HG03139 (cell line): ENCODE measurements around the gene TRNP1.
"Not testable (repeated sequence)": the region's sequence is repeated elsewhere in the genome, so short reads cannot be mapped to it uniquely, and the experiment has no call there.

Experiments
- ATAC-seq: cut with Tn5 transposase; IDR thresholded peaks from one replicate; pipeline ENCODE4 v1.9.1; 2021; ENCODE audit not compliant: unreplicated experiment

Gene TRNP1

DNA sequence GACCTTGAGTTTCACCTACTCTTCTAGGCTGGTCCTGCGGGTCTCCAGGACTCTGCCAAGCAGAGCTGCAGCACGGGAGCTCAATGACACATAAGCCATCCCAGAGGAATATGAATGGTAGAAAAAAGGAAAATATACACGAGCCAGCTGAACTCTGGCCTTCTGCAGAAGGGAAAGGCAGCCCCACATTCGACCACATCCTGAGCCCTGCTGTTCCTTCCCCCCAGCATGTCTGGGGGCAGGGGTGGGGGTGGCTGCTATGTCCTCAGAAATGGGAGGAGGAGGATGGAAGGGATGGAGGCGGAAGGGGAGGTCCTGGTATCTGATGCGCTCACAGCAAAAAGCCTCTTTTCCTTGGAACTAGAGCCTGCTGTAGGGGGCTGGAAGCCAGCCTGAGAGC lies 21.1 kb upstream of the TRNP1 start:
- ATAC-seq = no peak

DNA sequence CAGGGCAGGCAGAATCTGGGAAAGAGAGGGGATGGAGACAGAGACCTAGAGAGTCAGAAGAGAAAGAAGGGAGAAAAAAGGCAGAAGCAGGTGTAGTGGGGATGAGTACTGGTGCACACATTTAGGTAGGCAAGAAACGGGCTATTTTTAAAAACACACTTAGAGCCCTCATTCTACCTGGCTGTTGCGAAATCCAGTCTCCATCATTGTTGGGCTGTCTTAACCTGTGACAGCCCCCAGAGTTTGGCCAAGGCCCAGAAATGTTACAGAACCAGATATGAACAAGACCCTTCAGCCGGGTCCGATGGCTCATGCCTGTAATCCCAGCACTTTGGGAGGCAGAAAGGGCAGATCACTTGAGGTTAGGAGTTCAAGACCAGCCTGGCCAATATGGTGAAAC lies 20.7 kb upstream of the TRNP1 start:
- ATAC-seq = no peak

GRCh38 chr1:26976621-26977510 lies 16.6 kb upstream of the TRNP1 start:
- ATAC-seq = no peak

- no peak for ATAC-seq
Observed at GRCh38 chr1:26978901-26979300, 14.6 kb upstream of the TRNP1 start.

DNA sequence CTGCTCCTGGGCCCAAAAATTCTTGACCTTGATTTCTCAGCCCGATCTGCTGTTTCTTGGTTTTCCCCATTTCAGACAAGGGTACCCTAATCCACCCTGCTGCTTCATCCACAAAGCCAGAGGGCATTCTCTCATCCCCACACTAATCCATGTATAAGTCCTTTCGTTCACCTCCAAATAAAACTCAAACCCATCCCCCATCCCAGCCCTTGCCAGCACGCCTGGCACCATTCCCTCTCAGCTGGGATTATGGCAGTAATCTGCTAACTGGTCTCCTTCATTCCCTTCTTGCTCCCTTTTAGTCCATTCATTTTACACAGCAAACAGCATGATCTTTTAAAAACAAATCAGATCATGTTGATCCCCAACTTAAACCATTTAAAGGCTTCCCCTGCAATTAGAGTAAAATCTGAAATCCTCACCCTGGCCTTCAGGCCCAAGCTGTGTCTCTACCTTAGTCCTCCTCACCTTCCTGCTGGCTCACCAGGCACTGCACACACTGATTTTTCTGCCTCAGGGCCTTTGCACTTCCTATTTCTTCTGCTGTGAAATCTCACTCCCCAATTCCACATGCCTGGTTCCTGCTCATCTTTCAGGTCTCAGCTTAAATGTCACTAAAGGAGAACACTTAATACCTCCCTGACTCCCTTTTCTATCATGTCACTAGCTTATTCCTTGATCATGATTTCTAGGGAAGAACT lies 12.2 kb upstream of the TRNP1 start:
- no peak for ATAC-seq

GRCh38 chr1:26983863-26984262 lies 9.6 kb upstream of the TRNP1 start:
- ATAC-seq = no peak

DNA sequence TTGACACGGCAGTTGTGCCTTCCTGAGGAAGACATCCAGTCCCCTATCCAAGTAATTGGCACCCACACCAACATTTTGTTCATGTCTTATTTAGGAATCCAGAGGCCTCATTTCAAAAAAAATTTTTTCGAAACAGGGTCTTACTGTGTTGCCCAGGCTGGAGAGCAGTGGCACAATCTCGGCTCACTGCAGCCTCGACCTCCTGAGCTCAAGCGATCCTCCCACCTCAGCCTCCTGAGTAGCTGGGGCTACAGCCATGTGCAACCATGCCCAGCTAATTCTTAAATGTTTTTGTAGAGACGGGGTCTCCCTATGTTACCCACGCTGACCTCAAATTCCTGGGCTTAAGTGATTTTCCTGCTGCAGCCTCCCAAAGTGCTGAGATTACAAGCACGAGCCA lies 9.2 kb upstream of the TRNP1 start:
- ATAC-seq = no peak

DNA sequence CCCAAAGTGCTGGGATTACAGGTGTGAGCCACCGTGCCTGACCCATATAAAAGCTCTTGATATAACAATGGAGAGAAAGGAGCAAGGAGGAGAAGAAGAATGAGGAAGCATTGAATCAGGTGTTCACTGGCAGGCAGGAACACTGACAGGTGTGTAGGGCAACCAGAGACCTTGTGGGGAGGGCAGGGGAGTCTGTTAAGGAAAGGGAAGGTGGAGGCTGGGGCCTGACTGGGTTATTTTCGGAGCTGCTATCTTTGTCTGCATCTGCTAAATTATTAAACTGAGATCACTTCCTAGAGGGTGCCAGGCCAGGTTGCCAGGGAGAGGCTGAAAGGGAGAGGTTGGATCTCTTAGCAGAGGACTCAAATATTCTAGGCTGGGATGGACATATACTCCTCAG lies 6.8 kb upstream of the TRNP1 start:
- no peak for ATAC-seq

- not testable (repeated sequence) for ATAC-seq
Observed at GRCh38 chr1:26989403-26990109, 3.9 kb upstream of the TRNP1 start.

DNA sequence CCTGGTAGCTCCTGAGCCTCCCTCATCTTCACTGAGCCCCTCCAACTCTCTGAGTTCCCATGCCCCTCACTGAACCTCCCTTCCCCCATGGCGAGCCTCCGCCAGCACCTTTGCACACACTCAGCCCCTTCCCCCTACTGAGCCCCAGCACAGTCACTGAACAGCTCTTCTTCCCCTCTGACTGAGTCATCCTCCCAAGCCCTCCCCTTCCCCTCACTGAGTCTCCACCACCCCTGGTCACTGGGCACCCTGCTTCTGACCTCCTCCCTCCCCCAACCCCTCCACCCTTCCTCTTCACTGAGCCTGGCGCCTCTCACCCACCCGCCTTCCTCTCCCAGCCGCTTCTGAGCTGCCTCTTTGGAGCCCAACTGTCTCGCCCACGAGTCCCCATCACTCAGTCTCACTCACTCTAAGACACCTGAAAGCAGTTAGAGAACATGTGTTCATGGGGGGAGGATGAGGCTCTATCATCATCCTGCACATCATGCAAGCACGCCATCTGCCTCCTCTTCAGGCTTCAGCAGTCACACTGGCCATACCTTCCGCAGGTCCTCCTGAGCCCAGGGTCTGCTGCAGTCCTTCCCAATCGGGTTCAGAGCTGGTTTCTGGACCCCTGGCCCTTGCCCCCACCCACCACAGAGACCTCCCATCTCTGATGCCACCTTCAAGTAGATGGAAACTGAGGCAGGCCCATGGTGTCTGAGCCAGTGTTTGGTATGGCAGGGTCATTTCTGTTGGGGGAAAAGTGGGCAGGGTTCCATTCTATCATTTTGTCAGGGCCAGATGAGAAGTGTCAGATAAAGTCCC lies 2.0 kb upstream of the TRNP1 start:
- ATAC-seq = no peak

- no peak for ATAC-seq
Observed at GRCh38 chr1:26994020-26994786, 711 bp downstream of the TRNP1 start.

GRCh38 chr1:26994787-26995517 lies 1.5 kb downstream of the TRNP1 start:
- no peak for ATAC-seq

DNA sequence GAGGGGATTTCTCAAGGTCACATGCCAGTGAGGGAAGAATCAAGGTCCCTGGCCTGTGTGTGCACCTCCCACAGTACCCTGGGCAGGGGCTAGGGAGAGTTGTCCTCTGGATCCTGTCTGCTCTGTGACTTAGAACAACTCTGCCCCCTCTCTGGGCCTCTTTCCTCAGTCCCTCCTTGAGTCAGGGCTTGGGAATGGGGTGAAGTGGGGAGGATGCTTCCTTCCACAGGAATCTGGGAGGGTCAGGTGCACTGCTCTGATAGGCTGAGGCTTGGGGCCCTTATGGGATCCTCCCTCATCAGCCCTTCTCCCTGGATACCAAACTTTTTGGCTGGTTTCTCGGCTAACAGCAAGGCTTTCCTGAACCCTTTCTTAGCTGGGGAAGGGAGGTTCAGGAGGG lies 2.5 kb downstream of the TRNP1 start:
- ATAC-seq = no peak

DNA sequence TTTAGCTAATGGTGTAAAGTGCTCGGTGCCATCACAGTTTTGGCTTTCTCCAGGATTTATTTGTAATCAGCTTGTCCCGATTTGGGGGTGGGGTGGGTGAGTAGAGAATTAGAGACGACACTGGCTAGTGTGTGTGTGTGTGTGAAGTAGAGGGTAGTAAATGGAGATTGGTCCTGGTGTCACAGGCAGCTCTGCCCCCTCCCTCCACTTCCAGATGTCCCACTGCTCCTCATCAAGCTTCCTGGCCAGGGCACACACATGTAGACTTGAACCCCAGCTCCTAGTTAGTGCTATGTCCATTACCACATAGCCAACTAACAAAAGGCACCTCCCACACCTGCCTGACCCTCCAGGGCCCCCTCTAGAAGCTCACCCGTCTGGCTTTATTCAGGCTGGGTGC lies 3.2 kb downstream of the TRNP1 start:
- ATAC-seq = no peak

DNA sequence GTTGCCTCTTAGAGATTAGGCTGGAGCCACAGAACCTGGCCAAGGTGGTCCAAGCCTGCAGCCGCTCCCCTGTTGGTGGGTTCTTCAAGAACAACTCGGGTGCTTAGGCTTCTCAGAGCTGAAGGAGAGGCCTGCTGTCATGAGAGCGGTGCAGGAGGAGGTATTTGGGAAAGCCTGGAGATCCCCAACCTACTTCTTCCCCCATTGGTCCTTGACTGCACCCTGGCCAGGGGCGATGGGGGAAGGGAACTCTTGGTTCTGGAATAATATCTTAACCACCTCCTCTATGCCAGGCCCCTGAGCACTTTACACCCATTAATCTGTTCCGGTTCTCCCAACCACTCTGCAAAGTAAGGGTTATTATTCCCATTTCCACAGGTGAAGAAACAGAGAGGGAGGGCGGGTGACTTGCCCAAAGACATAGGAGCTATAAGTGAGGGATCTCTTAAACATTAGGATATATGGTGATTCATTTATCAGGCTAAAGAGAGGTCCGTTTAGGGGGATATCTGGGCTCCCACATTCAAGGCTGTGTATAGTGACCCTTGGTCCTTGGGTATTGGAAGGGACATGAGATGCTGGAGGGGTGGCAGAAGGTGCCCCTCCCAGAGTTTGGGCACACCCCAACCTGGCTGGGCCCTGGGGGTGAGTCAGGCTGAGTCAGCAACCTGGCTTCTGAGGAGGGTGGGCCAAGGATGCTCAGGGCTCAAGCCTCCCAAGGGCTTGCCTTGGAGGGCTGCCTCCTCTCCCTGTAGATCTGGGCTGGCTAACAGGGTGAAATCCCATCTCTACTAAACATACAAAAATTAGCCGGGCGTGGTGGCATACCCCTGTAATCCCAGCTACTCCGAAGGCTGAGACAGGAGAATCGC lies 5.2 kb downstream of the TRNP1 start:
- ATAC-seq = no peak

GRCh38 chr1:26999440-26999987 lies 6.0 kb downstream of the TRNP1 start:
- ATAC-seq = no peak

DNA sequence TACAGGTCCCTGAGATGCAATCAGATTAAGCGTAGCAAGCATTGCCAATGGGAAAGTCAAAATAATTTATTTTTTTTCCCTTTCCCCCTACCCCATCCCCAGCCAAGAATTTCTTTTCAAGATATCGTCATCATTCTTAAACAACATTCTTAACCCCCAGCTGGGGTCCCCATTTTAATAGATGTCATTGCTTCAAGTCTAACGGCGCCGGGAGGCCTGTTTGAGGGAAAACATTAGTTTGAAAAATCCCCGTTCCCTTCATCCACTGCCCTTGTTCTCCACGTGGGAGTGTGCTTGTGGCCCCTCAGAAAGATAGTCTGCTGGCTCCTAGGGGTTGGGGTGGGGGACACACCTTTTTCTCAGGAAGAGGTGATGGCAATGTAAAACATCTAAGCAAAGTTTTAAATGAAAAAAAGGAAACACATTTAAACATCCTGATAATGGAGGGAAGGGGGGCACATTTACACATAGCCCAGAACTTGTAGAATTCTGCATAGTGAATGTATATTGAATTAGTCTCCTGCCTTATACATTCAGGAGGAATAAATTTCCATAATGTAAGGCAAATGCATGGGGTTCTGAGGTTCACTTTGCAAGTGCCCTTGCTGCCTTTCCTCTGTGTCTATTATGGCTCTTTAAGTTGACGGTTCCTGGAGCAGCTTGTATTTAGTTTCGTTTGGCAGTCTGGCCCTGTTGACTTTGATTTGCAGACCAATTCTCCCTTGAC lies 6.8 kb downstream of the TRNP1 start:
- ATAC-seq = no peak
